Vagina (tissue), 2 donors: ENCODE data around the gene MFSD6.

Experiments
- CTCF ChIP-seq, 3 experiments: fragments of 450-650 bp in 2 of 3; fragments of 200-600 bp in 1 of 3; sonication (generic) in 1 of 3; IDR thresholded peaks; one replicate each; pipeline ENCODE4 v1.5.1; 2017 to 2019; ENCODE audit warnings: antibody characterized with exemption in 3 of 3, mild to moderate bottlenecking in 2 of 3, moderate library complexity in 2 of 3
- POLR2A ChIP-seq, 2 donors: fragments of 450-650 bp; IDR thresholded peaks; one replicate each; pipeline ENCODE4 v1.6.1; 2017; ENCODE audit warnings: antibody characterized with exemption in 2 of 2, mild to moderate bottlenecking in 2 of 2, moderate library complexity in 2 of 2

- TF ChIP-seq POLR2A (IDR thresholded peaks at IDR 0.05): no peak
- TF ChIP-seq CTCF (IDR thresholded peaks at IDR 0.05): no peak
Measured at GRCh38 chr2:190410166-190410565, 2.0 kb downstream of the MFSD6 start.
